Measurements from ENCODE around the gene FBXL12.

FBXL12 gene

GRCh38 chr19:9818734-9819595 lies at the start of gene FBXL12 (continued):
- TF ChIP-seq ZNF140 (tag by site-specific recombination; IDR thresholded peaks at IDR 0.05) = no peak
- TF ChIP-seq ZNF121 (tag by site-specific recombination; IDR thresholded peaks at IDR 0.05) = no peak
- TF ChIP-seq YY2 (tag by site-specific recombination; IDR thresholded peaks at IDR 0.05) = peak; percentile 79
- peak; percentile 63 for TF ChIP-seq KLF8 (tag by site-specific recombination; IDR thresholded peaks at IDR 0.05)
- TF ChIP-seq, protein P1, sequence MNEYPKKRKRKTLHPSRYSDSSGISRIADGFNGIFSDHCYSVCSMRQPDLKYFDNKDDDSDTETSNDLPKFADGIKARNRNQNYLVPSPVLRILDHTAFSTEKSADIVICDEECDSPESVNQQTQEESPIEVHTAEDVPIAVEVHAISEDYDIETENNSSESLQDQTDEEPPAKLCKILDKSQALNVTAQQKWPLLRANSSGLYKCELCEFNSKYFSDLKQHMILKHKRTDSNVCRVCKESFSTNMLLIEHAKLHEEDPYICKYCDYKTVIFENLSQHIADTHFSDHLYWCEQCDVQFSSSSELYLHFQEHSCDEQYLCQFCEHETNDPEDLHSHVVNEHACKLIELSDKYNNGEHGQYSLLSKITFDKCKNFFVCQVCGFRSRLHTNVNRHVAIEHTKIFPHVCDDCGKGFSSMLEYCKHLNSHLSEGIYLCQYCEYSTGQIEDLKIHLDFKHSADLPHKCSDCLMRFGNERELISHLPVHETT (tag by site-specific recombination; IDR thresholded peaks at IDR 0.05) = peak; percentile 34; the same call in 1 of the 2 replicates
- TF ChIP-seq ZNF501 (tag by site-specific recombination; IDR thresholded peaks at IDR 0.05) = no peak
- TF ChIP-seq OVOL3 (tag by site-specific recombination; IDR thresholded peaks at IDR 0.05) = no peak
- no peak for TF ChIP-seq ZNF223 (tag by site-specific recombination; IDR thresholded peaks at IDR 0.05)
- TF ChIP-seq, protein P2, sequence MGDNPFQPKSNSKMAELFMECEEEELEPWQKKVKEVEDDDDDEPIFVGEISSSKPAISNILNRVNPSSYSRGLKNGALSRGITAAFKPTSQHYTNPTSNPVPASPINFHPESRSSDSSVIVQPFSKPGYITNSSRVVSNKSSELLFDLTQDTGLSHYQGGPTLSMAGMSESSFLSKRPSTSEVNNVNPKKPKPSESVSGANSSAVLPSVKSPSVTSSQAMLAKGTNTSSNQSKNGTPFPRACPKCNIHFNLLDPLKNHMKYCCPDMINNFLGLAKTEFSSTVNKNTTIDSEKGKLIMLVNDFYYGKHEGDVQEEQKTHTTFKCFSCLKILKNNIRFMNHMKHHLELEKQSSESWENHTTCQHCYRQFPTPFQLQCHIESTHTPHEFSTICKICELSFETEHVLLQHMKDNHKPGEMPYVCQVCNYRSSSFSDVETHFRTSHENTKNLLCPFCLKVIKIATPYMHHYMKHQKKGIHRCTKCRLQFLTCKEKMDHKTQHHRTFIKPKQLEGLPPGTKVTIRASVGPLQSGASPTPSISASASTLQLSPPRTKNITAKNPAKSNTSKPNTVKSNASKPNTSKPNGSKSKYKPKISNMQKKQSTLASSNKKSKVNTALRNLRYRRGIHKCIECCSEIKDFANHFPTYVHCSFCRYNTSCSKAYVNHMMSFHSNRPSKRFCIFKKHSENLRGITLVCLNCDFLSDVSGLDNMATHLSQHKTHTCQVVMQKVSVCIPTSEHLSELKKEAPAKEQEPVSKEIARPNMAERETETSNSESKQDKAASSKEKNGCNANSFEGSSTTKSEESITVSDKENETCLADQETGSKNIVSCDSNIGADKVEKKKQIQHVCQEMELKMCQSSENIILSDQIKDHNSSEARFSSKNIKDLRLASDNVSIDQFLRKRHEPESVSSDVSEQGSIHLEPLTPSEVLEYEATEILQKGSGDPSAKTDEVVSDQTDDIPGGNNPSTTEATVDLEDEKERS (tag by site-specific recombination; IDR thresholded peaks at IDR 0.05) = no peak
- no peak for TF ChIP-seq TSHZ1 (tag by site-specific recombination; IDR thresholded peaks at IDR 0.05; ENCODE audit: borderline replicate concordance)
- peak; percentile 88 for TF ChIP-seq ZBTB11 (tag by site-specific recombination; conservative IDR thresholded peaks at IDR 0.05; ENCODE audit: low read depth)
- TF ChIP-seq WT1 (tag by site-specific recombination; IDR thresholded peaks at IDR 0.05) = no peak
- no peak for TF ChIP-seq ZNF623 (tag by site-specific recombination; IDR thresholded peaks at IDR 0.05)
- TF ChIP-seq ZNF530 (tag by site-specific recombination; IDR thresholded peaks at IDR 0.05; ENCODE audit: low read depth) = no peak
- no peak for TF ChIP-seq MEIS1 (CRISPR knock-in tag; IDR thresholded peaks at IDR 0.05; ENCODE audit: borderline replicate concordance)
- TF ChIP-seq ZNF677 (tag by site-specific recombination; IDR thresholded peaks at IDR 0.05) = no peak
- TF ChIP-seq ZNF175 (tag by site-specific recombination; IDR thresholded peaks at IDR 0.05) = no peak
- TF ChIP-seq OSR2 (tag by site-specific recombination; IDR thresholded peaks at IDR 0.05) = no peak
- TF ChIP-seq ZFHX2 (tag by site-specific recombination; conservative IDR thresholded peaks at IDR 0.05) = no peak
- no peak for TF ChIP-seq ZNF561 (tag by site-specific recombination; IDR thresholded peaks at IDR 0.05; ENCODE audit: borderline replicate concordance)
- TF ChIP-seq ZNF354C (tag by site-specific recombination; IDR thresholded peaks at IDR 0.05; ENCODE audit: borderline replicate concordance, low read depth) = no peak
- TF ChIP-seq ZNF664 (tag by site-specific recombination; IDR thresholded peaks at IDR 0.05) = no peak
- no peak for TF ChIP-seq SCRT2 (tag by site-specific recombination; IDR thresholded peaks at IDR 0.05)
- no peak; the same call in 1 of the 2 replicates for TF ChIP-seq ELK4 (IDR thresholded peaks at IDR 0.05; ENCODE audit: borderline replicate concordance, low read depth, low read length)
- TF ChIP-seq ZNF629 (tag by site-specific recombination; IDR thresholded peaks at IDR 0.05) = peak; percentile 57
- peak; percentile 78; the same call in 1 of the 2 replicates for TF ChIP-seq YY1 (tag by site-specific recombination; IDR thresholded peaks at IDR 0.05)
- no peak for TF ChIP-seq FEZF1 (tag by site-specific recombination; IDR thresholded peaks at IDR 0.05)
- no peak for TF ChIP-seq ZNF555 (tag by site-specific recombination; conservative IDR thresholded peaks at IDR 0.05)
